H1 (cell line): ENCODE data around the gene TSC22D1. TPM values are rescaled to one million over a fixed set of nuclear protein-coding genes. Genes with fewer than 3 reads are reported as not detected.

Source experiments
- CTCF ChIA-PET: fragments of 300-600 bp; sonication (Branson Sonifier 250); formaldehyde crosslinking; loops from one replicate; lab custom pipeline; 2021; ENCODE audit not compliant: partially characterized antibody; lab: Charles Lee
- POLR2A ChIA-PET: fragments of 300-600 bp; sonication (Branson Sonifier 250); formaldehyde crosslinking; loops from one replicate; lab custom pipeline; 2021; ENCODE audit warnings: inconsistent platforms; ENCODE audit not compliant: partially characterized antibody; lab: Charles Lee
- DNase-seq, 2 experiments: peaks; one replicate each; pipeline versions ENCODE4 v3.0.0 to v3.0.0-alpha.2; 2010 to 2022; ENCODE audit warnings: low spot score in 2 of 2, low read depth in 1 of 2, mixed read lengths in 1 of 2
- FAIRE-seq: peaks from 2 replicates; lab custom pipeline; 2011; peaks lifted over from hg19 to GRCh38; lab: Jason Lieb, UNC
- H2AFZ ChIP-seq: 2 replicates; pipeline ENCODE4 v1.8.1; 2012; ENCODE audit warnings: low read length, inconsistent platforms
- H2AK5ac ChIP-seq: 2 replicates; pipeline ENCODE4 v1.6.1; 2013; ENCODE audit warnings: low read depth, low read length
- H2BK120ac ChIP-seq: replicated peaks from 2 replicates; pipeline ENCODE3; 2013; ENCODE audit warnings: low read depth, low read length, inconsistent platforms
- H2BK12ac ChIP-seq: 2 replicates; pipeline ENCODE4 v1.6.1; 2013; ENCODE audit warnings: low read depth, low read length
- H2BK15ac ChIP-seq: 2 replicates; pipeline ENCODE4 v1.6.1; 2013; ENCODE audit warnings: low read length
- H2BK20ac ChIP-seq: 2 replicates; pipeline ENCODE4 v1.6.1; 2013; ENCODE audit warnings: low read length
- H2BK5ac ChIP-seq: 2 replicates; pipeline ENCODE4 v1.6.1; 2013; ENCODE audit warnings: low read depth, low read length
- H3K14ac ChIP-seq: 2 replicates; pipeline ENCODE4 v1.6.1; 2013; ENCODE audit warnings: inconsistent platforms; ENCODE audit not compliant: insufficient read length
- H3K18ac ChIP-seq: 2 replicates; pipeline ENCODE4 v1.6.1; 2013; ENCODE audit warnings: low read length; ENCODE audit errors: extremely low read depth
- H3K23ac ChIP-seq: 2 replicates; pipeline ENCODE4 v1.6.1; 2013; ENCODE audit warnings: inconsistent platforms; ENCODE audit not compliant: insufficient read length
- H3K23me2 ChIP-seq: 2 replicates; pipeline ENCODE4 v1.6.1; 2013; ENCODE audit warnings: low read depth, low read length
- H3K27ac ChIP-seq: 2 replicates; pipeline ENCODE4 v1.6.1; 2011; ENCODE audit warnings: low read depth, low read length, inconsistent platforms
- H3K27me3 ChIP-seq, 4 experiments: replicated peaks in 1 of 4; 1 replicate in 1 of 4; 2 replicates in 3 of 4; pipeline versions ENCODE4 v1.6.1 to v1.8.1; 2011 to 2013; ENCODE audit warnings: low read length in 3 of 4, mild to moderate bottlenecking in 3 of 4, inconsistent platforms in 2 of 4, mixed read lengths in 2 of 4, moderate library complexity in 1 of 4; ENCODE audit not compliant: control insufficient read depth in 3 of 4, insufficient read depth in 3 of 4; ENCODE audit errors: extremely low read depth in 1 of 4
- H3K36me3 ChIP-seq, 4 experiments: 2 replicates each; pipeline versions ENCODE4 v1.6.1 to v1.8.1; 2011 to 2013; ENCODE audit warnings: mild to moderate bottlenecking in 4 of 4, low read length in 3 of 4, moderate library complexity in 2 of 4, control low read depth in 1 of 4, inconsistent platforms in 1 of 4; ENCODE audit not compliant: insufficient read depth in 4 of 4, control insufficient read depth in 2 of 4
- H3K4ac ChIP-seq: replicated peaks from 2 replicates; pipeline ENCODE3; 2013; ENCODE audit warnings: low read length, low read depth, mixed read lengths, inconsistent platforms; ENCODE audit not compliant: insufficient read length
- H3K4me1 ChIP-seq, 4 experiments: replicated peaks in 1 of 4; 1 replicate in 1 of 4; 2 replicates in 3 of 4; pipeline versions ENCODE4 v1.6.1 to v1.8.1; 2011 to 2013; ENCODE audit warnings: low read length in 3 of 4, inconsistent platforms in 2 of 4, mixed read lengths in 1 of 4; ENCODE audit not compliant: insufficient read depth in 4 of 4, control insufficient read depth in 3 of 4
- H3K4me2 ChIP-seq, 2 experiments: 2 replicates each; pipeline versions ENCODE4 v1.6.1 to v1.8.1; 2011 to 2013; ENCODE audit warnings: low read depth in 2 of 2, low read length in 2 of 2, control low read depth in 1 of 2, inconsistent platforms in 1 of 2, mild to moderate bottlenecking in 1 of 2; ENCODE audit not compliant: insufficient read depth in 1 of 2
- H3K4me3 ChIP-seq, 4 experiments: fragments of 200-600, 300-600 bp in 1 of 4; sonication (generic), shearing (Covaris generic), sonication (Bioruptor Twin) in 1 of 4; 2 replicates each; pipeline versions ENCODE4 v1.5.1 to v1.8.1; 2011 to 2016; ENCODE audit warnings: low read length in 4 of 4, low read depth in 3 of 4, control low read depth in 2 of 4, inconsistent platforms in 2 of 4, mild to moderate bottlenecking in 2 of 4, mixed read lengths in 1 of 4, moderate library complexity in 1 of 4; ENCODE audit not compliant: insufficient read depth in 2 of 4; ENCODE audit errors: extremely low read depth in 1 of 4
- H3K56ac ChIP-seq: replicated peaks from 2 replicates; pipeline ENCODE3; 2013; ENCODE audit warnings: low read depth, mild to moderate bottlenecking, mixed read lengths, low read length, inconsistent platforms; ENCODE audit not compliant: insufficient read length
- H3K79me1 ChIP-seq: 2 replicates; pipeline ENCODE4 v1.6.1; 2013; ENCODE audit warnings: low read depth, low read length, control low read depth
- H3K79me2 ChIP-seq, 2 experiments: 2 replicates each; pipeline versions ENCODE4 v1.6.1 to v1.8.1; 2012 to 2013; ENCODE audit warnings: low read length in 2 of 2, mild to moderate bottlenecking in 2 of 2, inconsistent platforms in 1 of 2; ENCODE audit not compliant: insufficient read depth in 2 of 2, control insufficient read depth in 1 of 2
- H3K9ac ChIP-seq, 4 experiments: replicated peaks in 1 of 4; 1 replicate in 1 of 4; 2 replicates in 3 of 4; pipeline versions ENCODE4 v1.6.1 to v1.8.1; 2011 to 2013; ENCODE audit warnings: low read depth in 3 of 4, low read length in 3 of 4, control low read depth in 2 of 4, mild to moderate bottlenecking in 2 of 4, moderate library complexity in 2 of 4, inconsistent platforms in 1 of 4; ENCODE audit errors: extremely low read depth in 1 of 4
- H3K9me3 ChIP-seq, 2 experiments: 2 replicates each; pipeline versions ENCODE4 v1.6.1 to v1.8.1; 2012 to 2013; ENCODE audit warnings: mild to moderate bottlenecking in 2 of 2, moderate library complexity in 2 of 2, control low read depth in 1 of 2, inconsistent platforms in 1 of 2, low read depth in 1 of 2, low read length in 1 of 2, mixed read lengths in 1 of 2; ENCODE audit not compliant: insufficient read depth in 2 of 2
- H4K20me1 ChIP-seq, 2 experiments: replicated peaks in 1 of 2; 2 replicates each; pipeline versions ENCODE3 to v1.8.1; 2011 to 2013; ENCODE audit warnings: inconsistent platforms in 2 of 2, low read length in 2 of 2, mild to moderate bottlenecking in 1 of 2; ENCODE audit not compliant: insufficient read depth in 2 of 2, control insufficient read depth in 1 of 2
- H4K5ac ChIP-seq: 2 replicates; pipeline ENCODE4 v1.6.1; 2013; ENCODE audit warnings: low read length, low read depth, mixed read lengths, inconsistent platforms; ENCODE audit not compliant: insufficient read length
- H4K8ac ChIP-seq: 2 replicates; pipeline ENCODE4 v1.8.0; 2013; ENCODE audit warnings: mild to moderate bottlenecking, moderate library complexity, low read length, inconsistent platforms; ENCODE audit not compliant: insufficient read depth; ENCODE audit errors: extremely low read depth
- H4K91ac ChIP-seq: replicated peaks from 2 replicates; pipeline ENCODE3; 2013; ENCODE audit warnings: low read length, mixed read lengths, inconsistent platforms; ENCODE audit not compliant: insufficient read length
- CEBPB ChIP-seq: IDR thresholded peaks from 2 replicates; pipeline ENCODE4 v1.6.1; 2012; ENCODE audit warnings: low read depth, low read length
- CTCF ChIP-seq, 3 experiments: IDR thresholded peaks; 1 replicate in 2 of 3; 2 replicates in 1 of 3; pipeline versions ENCODE4 v1.5.1 to v1.6.1; 2011; ENCODE audit warnings: low read length in 3 of 3, mild to moderate bottlenecking in 3 of 3, inconsistent platforms in 2 of 3, low read depth in 1 of 3, moderate library complexity in 1 of 3; ENCODE audit not compliant: insufficient read depth in 1 of 3; ENCODE audit errors: control extremely low read depth in 1 of 3
- GTF2F1 ChIP-seq: IDR thresholded peaks from 2 replicates; pipeline ENCODE4 v1.6.1; 2012; ENCODE audit warnings: low read depth, low read length, improper control_type of control experiment, borderline replicate concordance
- KDM4A ChIP-seq: IDR thresholded peaks from one replicate; pipeline ENCODE4 v1.7.1; 2012; ENCODE audit warnings: low read depth, mild to moderate bottlenecking, moderate library complexity, low read length, inconsistent platforms; ENCODE audit not compliant: severe bottlenecking
- MAX ChIP-seq: IDR thresholded peaks from 2 replicates; pipeline ENCODE4 v1.6.1; 2012; ENCODE audit warnings: inconsistent platforms
- POLR2A ChIP-seq, 2 experiments: IDR thresholded peaks; 1 replicate in 1 of 2; 2 replicates in 1 of 2; pipeline ENCODE4 v1.6.1; 2011; ENCODE audit warnings: low read depth in 2 of 2, low read length in 2 of 2, mild to moderate bottlenecking in 2 of 2; ENCODE audit errors: control extremely low read depth in 1 of 2
- TAF1 ChIP-seq: IDR thresholded peaks from 2 replicates; pipeline ENCODE4 v1.6.1; 2011; ENCODE audit warnings: mild to moderate bottlenecking, low read depth, low read length
- YY1 ChIP-seq: IDR thresholded peaks from 2 replicates; pipeline ENCODE4 v1.6.1; 2011; ENCODE audit warnings: low read depth, mild to moderate bottlenecking, low read length
- WGBS, 2 experiments: shearing (Covaris generic) in 1 of 2; methylation state at CpG; one replicate each; pipeline versions ENCODE4 v1.1.6 to v1.1.7; 2013 to 2015; ENCODE audit warnings: low lambda C conversion rate in 2 of 2, mixed read lengths in 2 of 2, inconsistent platforms in 1 of 2, low coverage in 1 of 2, missing lambda C conversion rate in 1 of 2; ENCODE audit not compliant: insufficient replicate concordance in 2 of 2, insufficient coverage in 1 of 2, insufficient read length in 1 of 2; ENCODE audit errors: extremely low coverage in 1 of 2, missing lambda C conversion rate in 1 of 2; 5-methylcytosine and 5-hydroxymethylcytosine counted together
- polyA plus RNA-seq, 7 experiments: library from polyadenylated mRNA; depleted of rRNA in 3 of 7; stranded (reverse) in 5 of 7; unstranded in 2 of 7; fragments of >200 nt in 5 of 7; fragments of 200-250 nt in 2 of 7; gene quantifications; 1 replicate in 5 of 7; 2 replicates in 1 of 7; 4 replicates in 1 of 7; pipeline versions ENCODE4 v1.2.1 to v1.2.3, GENCODE V29; 2011 to 2013; ENCODE audit warnings: missing spikeins in 2 of 7, mixed read lengths in 2 of 7
- total RNA-seq: library from RNA; stranded (reverse); fragmentation: NEBNext Ultra II Directional; extraction: Animal tissue kit (Norgen Biotek cat#: 25700); gene quantifications from 2 replicates; pipeline ENCODE4 v1.2.1, GENCODE V29; 2021

The TSC22D1 gene
- total and polyA plus RNA-seq, 2 of the 8 experiments (the other 6 are each of a cell fraction or from before 2014, with no cell fraction given): 52.6 to 80.9 TPM

GRCh38 chr13:44404261-44405132 lies 171.6 kb downstream of the TSC22D1 start:
- peak overlapping the region; percentile 55; the same call in 1 of the 2 replicates for H3K27ac ChIP-seq
- peaks cover 16 to 53% (median 34%) of the 10 kb centered on the region in 4 experiments for H3K4me1 ChIP-seq
- H3K36me3 ChIP-seq: no peaks in the 10 kb centered on the region
- ChIA-PET POLR2A (interaction anchor here (0.6 to 11.1 kb wide), 9 partner anchors 10 to 450 kb away, joined by 3 to 125 read pairs (median 4); no protein-coding TSS in a partner anchor), CTCF (interaction anchor here (0.7 to 2.1 kb wide), 8 partner anchors 9 to 213 kb away, joined by 3 to 7 read pairs (median 3); no protein-coding TSS in a partner anchor)
- peak overlapping the region; percentile 93 for H2BK15ac ChIP-seq
- peak overlapping the region; percentile 79; the same call in 1 of the 2 replicates for H2BK5ac ChIP-seq
- peak overlapping the region; percentile 99 for H2BK20ac ChIP-seq
- peak overlapping the region; percentile 2 to 44 (median 10); a peak in 4 of 8 replicates for H3K4me3 ChIP-seq
- peak overlapping the region; percentile 77 for H4K8ac ChIP-seq
- DNase-seq (no peak), FAIRE-seq (no peak)
- H3K79me2 ChIP-seq: no peaks in the 10 kb centered on the region
- H4K91ac ChIP-seq: peak overlapping the region; percentile 96
- peak overlapping the region; percentile 86 for H3K23ac ChIP-seq
- H3K9ac ChIP-seq: peak overlapping the region in 2 of 4 experiments; percentile 6 to 36; a peak in 2 of 7 replicates
- peak overlapping the region; percentile 96 for H3K18ac ChIP-seq
- no peaks in the 10 kb centered on the region for H3K79me1 ChIP-seq
- peak overlapping the region; percentile 71 for H2BK120ac ChIP-seq
- H3K23me2 ChIP-seq: no peaks in the 10 kb centered on the region; the same call in 1 of the 2 replicates
- H3K4me2 ChIP-seq: peak overlapping the region; percentile 62 to 91
- peak overlapping the region; percentile 56 for H3K56ac ChIP-seq
- peak overlapping the region; percentile 76 for H3K4ac ChIP-seq
- H4K5ac ChIP-seq: peak overlapping the region; percentile 84
- no peaks in the 10 kb centered on the region for H3K27me3 ChIP-seq
- peak overlapping the region; percentile 61 for H2BK12ac ChIP-seq
- H2AFZ ChIP-seq: peak overlapping the region; percentile 78
- H3K14ac ChIP-seq: peak overlapping the region; percentile 62
- H4K20me1 ChIP-seq: no peaks in the 10 kb centered on the region
- peak overlapping the region; percentile 80; the same call in 1 of the 2 replicates for H2AK5ac ChIP-seq
- H3K9me3 ChIP-seq: no peaks in the 10 kb centered on the region
- WGBS, 2 experiments: 31% methylated on average over 14 of the region's 15 CpGs; no CpG with 5 or more reads in 1 of the 2 experiments
- TF ChIP-seq MAX (peak; percentile 65; the same call in 1 of the 2 replicates), YY1 (peak; percentile 71; the same call in 1 of the 2 replicates), KDM4A (peak; percentile 8), GTF2F1 (no peak), TAF1 (0 out of 2 replicates have a peak, but pooled peaks have one; percentile 33), POLR2A (IDR thresholded peaks at IDR 0.05; ENCODE audit: control extremely low read depth in 1 of 2, low read depth in 2 of 2, low read length in 2 of 2) (peak in 1 of 2 experiments; percentile 44; a peak in 1 of 3 replicates), CTCF (IDR thresholded peaks at IDR 0.05; ENCODE audit: control extremely low read depth in 1 of 3, insufficient read depth in 1 of 3, low read depth in 1 of 3, low read length in 3 of 3) (peak in 1 of 3 experiments; percentile 5; a peak in 1 of 4 replicates), CEBPB (no peak)
